Suprapubic skin (tissue), 4 donors: ENCODE data around the gene BCKDHA. TPM values are rescaled to one million over a fixed set of nuclear protein-coding genes. Genes with fewer than 3 reads are reported as not detected.
"Not testable (repeated sequence)": the region's sequence is repeated elsewhere in the genome, so short reads cannot be mapped to it uniquely, and the experiment has no call there.

Experiments
- DNase-seq, 2 donors: peaks; one replicate each; pipeline ENCODE4 v3.0.0-alpha.2; 2019; ENCODE audit warnings: low spot score in 2 of 2
- H3K27ac ChIP-seq: fragments of 200-600 bp; sonication (generic); one replicate; pipeline ENCODE4 v1.5.1; 2019
- H3K27me3 ChIP-seq: fragments of 200-600 bp; sonication (generic); one replicate; pipeline ENCODE4 v1.5.1; 2019
- H3K36me3 ChIP-seq: fragments of 200-600 bp; sonication (generic); one replicate; pipeline ENCODE4 v1.5.1; 2019
- H3K4me1 ChIP-seq: fragments of 200-600 bp; sonication (generic); one replicate; pipeline ENCODE4 v1.5.1; 2019
- H3K4me3 ChIP-seq: fragments of 200-600 bp; sonication (generic); one replicate; pipeline ENCODE4 v1.5.1; 2019; ENCODE audit warnings: mild to moderate bottlenecking
- H3K9me3 ChIP-seq: fragments of 200-600 bp; sonication (generic); one replicate; pipeline ENCODE4 v1.5.1; 2019
- CTCF ChIP-seq, 2 donors: fragments of 200-600 bp in 1 of 2; fragments of 450-650 bp in 1 of 2; sonication (generic) in 1 of 2; IDR thresholded peaks; one replicate each; pipeline ENCODE4 v1.5.1; 2016 to 2019; ENCODE audit warnings: antibody characterized with exemption in 2 of 2, mild to moderate bottlenecking in 1 of 2, moderate library complexity in 1 of 2
- EP300 ChIP-seq: sonication (generic); formaldehyde crosslinking; IDR thresholded peaks from one replicate; pipeline ENCODE4 v1.6.1; 2017; ENCODE audit warnings: antibody characterized with exemption
- POLR2A ChIP-seq, 2 donors: fragments of 450-650 bp; IDR thresholded peaks; one replicate each; pipeline ENCODE4 v1.6.1; 2017; ENCODE audit warnings: antibody characterized with exemption in 2 of 2, mild to moderate bottlenecking in 2 of 2, moderate library complexity in 2 of 2
- POLR2AphosphoS5 ChIP-seq, 3 donors: sonication (generic); formaldehyde crosslinking; IDR thresholded peaks; one replicate each; pipeline ENCODE4 v1.6.1; 2017; ENCODE audit warnings: antibody characterized with exemption in 3 of 3
- WGBS: methylation state at CpG from one replicate; pipeline ENCODE4 v1.1.5; 2018; 5-methylcytosine and 5-hydroxymethylcytosine counted together
- total RNA-seq, 4 donors: library from RNA; depleted of rRNA; stranded (reverse); fragments of >200 nt; gene quantifications; one replicate each; pipeline ENCODE4 v1.1.0, GENCODE V29; 2016

The BCKDHA gene
- total RNA-seq, 4 donors from 2014 or later = 49.7 to 112 (median 76.2) TPM

GRCh38 chr19:41403181-41403970 is 5.8 kb downstream of the BCKDHA start:
- 54% methylated on average over 12 of the region's 12 CpGs for WGBS
- DNase-seq = no peak
- no peak overlapping the region for H3K4me3 ChIP-seq
- H3K27me3 ChIP-seq = no peaks in the 10 kb centered on the region
- peaks cover 5% of the 10 kb centered on the region for H3K36me3 ChIP-seq
- no peak overlapping the region for H3K27ac ChIP-seq
- peaks cover 34% of the 10 kb centered on the region for H3K4me1 ChIP-seq
- TF ChIP-seq CTCF (IDR thresholded peaks at IDR 0.05) = no peak
- no peak for TF ChIP-seq EP300
- no peak for TF ChIP-seq POLR2AphosphoS5 (IDR thresholded peaks at IDR 0.05)
- no peak for TF ChIP-seq POLR2A (IDR thresholded peaks at IDR 0.05)
- H3K9me3 ChIP-seq = no peaks in the 10 kb centered on the region

DNA sequence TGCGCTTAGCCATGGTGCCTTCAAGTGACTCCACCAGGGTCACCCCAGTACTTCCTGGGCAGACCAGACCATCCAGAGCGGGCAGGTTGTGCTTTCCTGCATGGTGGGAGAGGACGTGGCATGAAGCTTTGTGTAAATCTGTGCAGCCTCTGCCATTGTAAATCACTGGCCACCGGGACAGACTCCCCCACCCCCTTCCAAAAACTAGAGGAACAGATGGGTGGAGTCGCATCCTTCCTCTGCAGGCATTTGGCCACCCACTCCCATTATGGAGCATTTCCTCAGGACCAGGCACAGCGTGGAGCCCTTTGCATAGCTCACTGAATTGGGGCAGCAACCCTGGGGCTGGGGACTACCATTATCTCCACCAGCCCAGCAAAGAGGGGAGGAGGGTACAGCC is 8.2 kb downstream of the BCKDHA start:
- no peak overlapping the region for H3K27ac ChIP-seq
- H3K4me3 ChIP-seq = no peak overlapping the region
- H3K36me3 ChIP-seq = peaks cover 9% of the 10 kb centered on the region
- H3K9me3 ChIP-seq = no peaks in the 10 kb centered on the region
- TF ChIP-seq CTCF (IDR thresholded peaks at IDR 0.05) = no peak
- TF ChIP-seq EP300 = no peak
- no peak for TF ChIP-seq POLR2A (IDR thresholded peaks at IDR 0.05)
- no peak for TF ChIP-seq POLR2AphosphoS5 (IDR thresholded peaks at IDR 0.05)
- no peak for DNase-seq
- no peaks in the 10 kb centered on the region for H3K27me3 ChIP-seq
- peaks cover 24% of the 10 kb centered on the region for H3K4me1 ChIP-seq
- WGBS = 80% methylated on average over 2 of the region's 6 CpGs

DNA sequence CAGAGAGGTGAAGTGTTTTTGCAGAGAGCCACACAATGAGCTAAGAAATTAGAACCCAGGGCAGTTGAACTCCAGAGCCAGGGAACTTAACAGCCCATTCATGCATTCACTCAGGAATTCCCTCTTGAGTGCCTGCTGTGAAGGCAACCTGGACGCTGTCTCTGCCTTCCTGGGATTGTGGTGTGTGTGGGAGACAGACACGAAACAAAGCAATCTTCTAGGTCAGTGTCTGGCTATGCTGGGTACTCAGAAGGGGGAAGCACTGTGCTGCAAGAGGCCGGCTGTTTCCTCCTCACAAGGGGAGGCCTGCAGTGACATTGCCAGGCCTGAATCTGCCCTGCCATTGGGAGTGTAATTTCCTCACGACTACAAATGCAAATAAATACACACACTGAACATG is 9.7 kb downstream of the BCKDHA start:
- TF ChIP-seq POLR2A (IDR thresholded peaks at IDR 0.05) (no peak), POLR2AphosphoS5 (IDR thresholded peaks at IDR 0.05) (no peak), CTCF (IDR thresholded peaks at IDR 0.05) (no peak), EP300 (no peak)
- no peak overlapping the region for H3K4me3 ChIP-seq
- DNase-seq = no peak
- H3K9me3 ChIP-seq = no peaks in the 10 kb centered on the region
- H3K27me3 ChIP-seq = no peaks in the 10 kb centered on the region
- peaks cover 35% of the 10 kb centered on the region for H3K4me1 ChIP-seq
- 82% methylated on average over 4 of the region's 4 CpGs for WGBS
- peaks cover 23% of the 10 kb centered on the region for H3K36me3 ChIP-seq
- H3K27ac ChIP-seq = no peak overlapping the region

DNA sequence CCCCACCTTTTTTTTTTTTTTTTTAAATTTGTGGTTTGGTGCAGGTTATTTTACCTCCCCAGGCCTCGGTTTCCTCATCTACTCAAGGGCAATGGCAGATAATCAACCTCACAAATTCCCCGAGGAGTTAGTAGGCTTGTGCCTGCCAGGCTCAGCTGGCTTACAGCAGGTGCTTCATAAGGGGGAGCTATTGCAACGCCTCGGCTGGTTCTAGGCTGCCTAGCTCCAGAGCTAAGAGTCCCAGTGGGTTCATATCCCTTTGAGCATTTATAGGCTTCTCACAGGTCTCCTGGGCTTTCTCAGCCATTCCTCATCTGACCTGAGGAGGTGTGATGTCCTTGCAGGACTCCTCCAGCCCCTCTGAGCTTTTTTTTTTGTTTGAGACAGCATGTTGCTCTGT is 10.6 kb downstream of the BCKDHA start:
- Histone ChIP-seq H3K36me3 (peaks cover 26% of the 10 kb centered on the region), H3K27ac (no peak overlapping the region), H3K9me3 (no peaks in the 10 kb centered on the region), H3K27me3 (no peaks in the 10 kb centered on the region), H3K4me1 (peaks cover 30% of the 10 kb centered on the region), H3K4me3 (no peak overlapping the region)
- DNase-seq = no peak
- whole genome bisulfite sequencing = 81% methylated on average over 4 of the region's 4 CpGs
- no peak for TF ChIP-seq EP300
- TF ChIP-seq CTCF (IDR thresholded peaks at IDR 0.05) = no peak
- no peak for TF ChIP-seq POLR2A (IDR thresholded peaks at IDR 0.05)
- no peak for TF ChIP-seq POLR2AphosphoS5 (IDR thresholded peaks at IDR 0.05)

GRCh38 chr19:41408846-41409245 is 11.2 kb downstream of the BCKDHA start:
- H3K9me3 ChIP-seq, H3K4me3 ChIP-seq, H3K27me3 ChIP-seq, H3K27ac ChIP-seq, DNase-seq: not testable (repeated sequence)
- 96% methylated on average over 5 of the region's 5 CpGs for WGBS
- peaks cover 28% of the 10 kb centered on the region for H3K4me1 ChIP-seq
- H3K36me3 ChIP-seq = peaks cover 32% of the 10 kb centered on the region
